ENCODE data around the gene ADPRH.
"Not testable (repeated sequence)": the region's sequence is repeated elsewhere in the genome, so short reads cannot be mapped to it uniquely, and the experiment has no call there.

Gene ADPRH

DNA sequence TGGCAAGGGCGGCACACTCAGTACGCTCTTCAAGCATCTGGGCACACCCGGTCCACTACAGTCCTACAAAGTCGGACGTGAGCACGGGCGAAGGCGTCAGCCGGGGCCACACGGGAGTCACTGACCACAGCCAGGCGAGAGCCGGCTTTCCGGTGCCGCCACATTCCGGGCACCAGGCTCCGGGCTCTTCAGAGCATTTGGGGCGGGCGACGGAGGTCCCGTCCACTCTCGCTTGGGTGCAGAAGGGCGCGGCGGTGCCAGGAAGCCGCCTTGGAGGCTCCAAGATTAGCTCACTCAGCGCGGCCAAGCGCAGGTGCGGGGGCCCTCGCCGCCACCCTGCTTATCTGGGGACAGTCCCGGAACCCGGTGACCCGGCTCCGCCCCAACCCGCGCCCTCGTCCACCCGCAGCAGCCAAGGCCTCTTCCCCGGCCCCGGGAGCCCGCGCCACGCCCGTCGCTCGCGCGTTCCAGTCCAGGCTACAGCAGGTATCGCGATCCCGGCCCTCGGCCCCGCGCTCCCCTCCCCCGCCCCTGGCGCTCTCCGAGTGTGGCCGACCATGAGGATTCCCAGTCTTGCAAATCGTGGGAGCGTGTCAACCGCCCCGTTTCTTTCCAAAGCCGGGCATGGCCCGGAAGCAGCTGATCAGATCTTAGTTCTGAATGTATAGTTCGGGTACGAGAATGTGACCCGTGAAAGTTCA is at the start of gene ADPRH:
ADPRH (plus strand) TSS at position 127 of the 701 bp plus-strand sequence. CDS start 2,678 bp downstream, outside the sequence.
- peak in 2 of 3 experiments; percentile 16 to 63 for DNase-seq (ENCODE audit: low read depth in 3 of 3)

DNA sequence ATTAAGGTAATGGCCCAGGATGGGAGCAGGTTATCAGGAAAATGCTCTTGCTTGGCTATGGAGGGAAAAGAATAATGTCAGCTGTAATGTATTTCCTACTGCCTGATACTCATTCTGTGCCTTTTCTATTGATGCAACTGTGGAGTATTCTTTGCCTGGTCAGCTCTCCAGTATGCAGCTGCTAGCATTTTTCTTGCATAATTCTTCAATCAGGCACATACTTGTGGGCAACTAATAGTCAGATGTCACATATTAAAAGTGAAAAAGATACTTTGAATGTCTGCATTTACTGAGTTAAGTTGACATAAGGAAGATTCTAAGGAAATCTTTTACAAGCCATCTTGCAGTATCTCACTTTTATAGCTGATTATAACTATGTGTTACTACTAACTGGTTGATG is 49.4 kb upstream of the ADPRH start:
- DNase-seq (ENCODE audit: low read depth in 3 of 3), result no peak

DNA sequence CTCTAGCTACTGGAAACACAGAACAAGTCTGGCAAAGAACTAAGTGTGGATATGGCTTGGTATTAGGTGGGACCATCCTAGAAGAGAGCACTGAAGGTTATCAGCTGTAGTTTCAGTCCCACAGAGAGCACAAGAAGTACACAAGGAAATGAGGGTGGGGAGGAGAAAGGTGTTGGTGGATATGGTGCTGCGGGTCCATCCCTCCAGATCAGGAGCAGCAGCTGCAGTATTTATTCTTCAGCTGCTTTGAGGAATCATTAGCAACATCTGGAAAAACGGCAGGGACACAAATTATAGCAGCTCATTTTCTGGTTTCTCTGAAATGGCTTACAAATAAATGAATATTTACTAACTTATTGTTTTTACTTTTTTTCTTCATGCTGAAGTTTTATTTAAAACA is 48.8 kb upstream of the ADPRH start:
- no peak for DNase-seq (ENCODE audit: low read depth in 3 of 3)

DNA sequence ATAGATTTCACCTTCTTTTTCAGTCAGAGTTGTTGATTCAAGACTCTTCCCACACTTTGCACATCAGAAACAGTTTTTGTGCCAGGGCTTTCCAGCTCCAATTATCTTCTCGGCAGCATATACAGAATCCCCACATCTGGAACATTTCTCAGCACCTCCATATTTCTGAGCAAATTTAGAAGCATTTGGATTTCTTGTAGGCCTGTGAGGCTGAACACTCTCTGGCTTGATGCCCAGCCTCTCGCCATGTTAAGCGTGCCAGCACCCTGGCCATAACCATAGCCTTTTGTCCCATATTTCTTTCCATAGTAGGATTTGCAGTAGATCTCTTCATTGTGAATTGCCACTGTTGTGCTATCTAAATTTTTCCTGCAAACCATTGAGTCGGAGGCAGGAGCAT is 48.1 kb upstream of the ADPRH start:
- DNase-seq (ENCODE audit: low read depth in 3 of 3), result no peak

DNA sequence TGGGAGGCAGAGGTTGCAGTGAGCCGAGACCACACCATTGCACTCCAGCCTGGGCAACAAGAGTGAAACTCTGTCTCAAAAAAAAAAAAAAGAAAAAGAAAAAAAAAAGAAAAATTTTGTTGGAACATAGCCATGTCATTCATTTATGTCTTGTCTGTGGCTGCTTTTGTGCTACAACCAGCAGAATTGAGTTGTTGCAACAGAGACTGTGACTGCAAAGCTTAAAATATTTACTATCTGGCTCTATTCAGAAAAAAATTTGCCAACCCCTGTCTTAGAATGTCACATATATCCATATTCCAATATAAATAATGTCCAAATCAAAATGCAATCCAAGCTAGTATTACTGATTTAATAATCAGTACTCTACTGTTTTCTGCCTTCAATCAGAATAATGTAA is 45.0 kb upstream of the ADPRH start:
- no peak for DNase-seq (ENCODE audit: low read depth in 3 of 3)

DNA sequence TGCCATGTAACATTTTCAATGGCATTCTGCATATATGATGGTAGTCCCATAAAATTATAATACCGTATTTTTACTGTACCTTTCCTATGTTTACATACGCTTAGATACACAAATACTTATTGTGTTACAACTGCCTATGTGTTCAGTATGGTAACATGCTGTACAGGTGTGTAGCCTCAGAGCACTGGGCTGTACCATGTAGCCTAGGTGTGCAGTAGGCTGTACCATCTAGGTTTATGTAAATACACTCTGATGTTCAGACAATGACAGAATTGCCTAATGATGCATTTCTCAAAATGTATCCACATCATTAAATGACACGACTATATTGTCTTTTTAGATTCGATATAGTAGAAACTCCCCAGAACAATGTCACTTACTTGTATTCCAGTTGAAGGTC is 42.5 kb upstream of the ADPRH start:
- DNase-seq (ENCODE audit: low read depth in 3 of 3), result no peak

DNA sequence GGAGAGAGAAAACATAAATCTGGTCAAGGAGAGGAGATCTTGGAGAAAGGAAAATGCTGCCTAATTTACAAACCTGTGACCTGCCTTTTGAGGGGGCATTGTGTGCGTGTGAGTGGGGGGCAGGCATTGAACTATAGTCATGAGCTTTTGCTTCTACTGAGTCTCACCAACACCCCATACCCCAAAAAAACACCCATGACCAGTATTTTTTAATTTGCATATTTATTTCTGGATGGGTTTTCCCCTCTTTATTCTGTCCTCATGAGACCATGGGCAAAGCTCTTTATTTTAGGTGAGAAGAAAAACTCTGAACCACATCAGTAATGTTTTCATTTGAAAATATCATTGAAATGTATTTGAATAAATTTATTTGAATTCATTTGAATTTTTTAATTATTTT is 40.5 kb upstream of the ADPRH start:
- no peak for DNase-seq (ENCODE audit: low read depth in 3 of 3)

DNA sequence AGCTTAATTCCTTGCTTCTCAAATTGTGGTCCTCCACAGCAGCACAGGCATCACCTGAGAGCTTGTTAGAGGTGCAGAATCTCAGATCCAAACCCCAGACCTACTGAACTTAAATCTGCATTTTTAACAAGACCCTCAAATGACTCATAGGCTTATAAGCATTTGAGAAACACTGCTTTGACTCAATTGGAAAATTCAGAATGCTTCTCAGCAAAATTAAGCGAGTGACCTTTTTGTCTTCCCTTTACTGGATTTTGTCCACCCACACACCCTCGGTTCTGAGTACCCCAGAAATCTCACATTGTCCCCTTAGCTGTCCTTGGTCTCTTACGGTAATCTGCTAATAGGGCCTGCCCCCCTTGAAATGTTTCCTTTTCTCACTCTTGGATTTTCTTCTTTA is 37.7 kb upstream of the ADPRH start:
- no peak for DNase-seq (ENCODE audit: low read depth in 3 of 3)

DNA sequence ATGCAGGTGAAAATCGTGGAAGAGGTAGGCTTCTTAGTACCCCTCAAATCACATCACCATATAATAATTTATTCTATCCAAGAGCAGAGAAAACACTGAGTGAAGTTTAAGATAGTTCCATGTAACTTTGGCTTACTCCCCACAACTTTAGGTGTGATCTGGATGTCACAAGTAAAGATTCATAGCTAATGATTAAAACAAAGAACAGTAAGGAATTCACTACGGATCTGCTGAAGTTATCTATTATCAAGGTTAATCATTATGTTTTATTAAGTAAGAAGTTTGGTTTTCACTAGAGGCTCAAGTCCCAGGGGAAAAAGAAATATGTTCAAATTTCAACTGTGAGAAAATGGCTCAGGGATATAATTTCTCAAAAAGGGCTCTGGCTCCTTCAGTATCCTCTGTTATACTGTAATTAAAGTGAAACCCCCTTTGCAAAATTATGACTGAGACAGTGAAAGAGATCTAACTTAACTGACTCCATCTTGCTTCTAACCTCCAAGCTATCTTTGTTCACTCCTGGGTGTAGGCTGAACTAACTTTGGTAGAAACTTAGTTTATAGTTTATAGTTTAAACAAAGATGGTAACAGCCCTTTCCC is 37.0 kb upstream of the ADPRH start:
- DNase-seq (ENCODE audit: low read depth in 3 of 3), result no peak

DNA sequence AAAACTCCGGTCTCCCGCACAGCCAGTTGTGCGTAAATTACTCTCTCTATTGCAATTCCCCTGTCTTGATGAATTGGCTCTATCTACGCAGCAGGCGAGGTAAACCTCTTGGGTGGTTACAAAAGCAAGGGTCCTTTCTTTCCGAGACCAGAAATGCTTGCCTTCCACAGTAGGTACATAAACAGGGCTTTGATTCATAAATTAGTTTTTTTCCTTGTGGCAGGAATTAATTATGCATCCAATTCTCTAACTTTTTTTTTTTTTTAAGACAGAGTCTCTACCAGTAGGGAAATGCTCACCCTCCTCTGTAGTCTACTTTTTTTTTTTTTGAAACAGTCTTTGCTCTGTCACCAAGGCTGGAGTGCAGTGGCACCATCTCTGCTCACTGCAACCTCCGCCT is 36.1 kb upstream of the ADPRH start:
- no peak for DNase-seq (ENCODE audit: low read depth in 3 of 3)

DNA sequence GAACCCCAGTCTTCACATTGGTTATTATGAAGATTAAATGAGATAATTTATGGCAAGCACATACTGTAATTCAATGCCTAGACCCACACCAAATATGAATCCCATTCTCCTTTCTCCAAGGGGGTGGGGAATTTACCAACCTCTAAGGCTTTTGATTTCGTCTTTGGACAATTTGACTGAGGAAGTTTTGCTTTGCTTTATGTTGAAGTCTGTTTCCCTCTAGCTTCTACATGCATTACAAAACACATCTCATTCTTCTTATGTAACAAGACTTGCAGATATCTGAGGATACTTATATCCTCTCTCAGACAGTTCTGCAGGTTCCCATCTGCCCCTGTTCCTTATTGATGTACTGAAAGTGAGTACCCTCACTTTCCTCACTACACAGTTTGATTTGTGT is 32.1 kb upstream of the ADPRH start:
- no peak for DNase-seq (ENCODE audit: low read depth in 3 of 3)

DNA sequence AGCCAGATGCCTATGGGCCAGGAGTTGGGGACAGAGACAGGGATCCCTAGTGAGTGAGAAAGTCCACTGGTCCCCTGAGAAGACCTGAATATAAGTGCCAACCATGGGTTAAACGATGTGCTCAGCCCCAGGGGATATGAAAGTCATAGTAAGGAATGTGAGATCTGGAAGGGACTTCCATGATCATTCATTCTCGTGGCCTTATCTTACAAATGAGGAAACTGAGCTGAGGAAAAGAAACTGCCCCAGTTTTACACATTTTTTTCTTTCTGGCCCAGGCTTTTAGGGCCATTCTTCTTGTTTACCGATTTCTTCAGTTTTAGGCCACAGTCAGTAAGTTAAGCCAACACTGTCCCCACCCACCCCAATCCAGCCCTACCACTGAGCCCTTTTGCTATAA is 31.0 kb upstream of the ADPRH start:
- DNase-seq (ENCODE audit: low read depth in 3 of 3), result no peak

DNA sequence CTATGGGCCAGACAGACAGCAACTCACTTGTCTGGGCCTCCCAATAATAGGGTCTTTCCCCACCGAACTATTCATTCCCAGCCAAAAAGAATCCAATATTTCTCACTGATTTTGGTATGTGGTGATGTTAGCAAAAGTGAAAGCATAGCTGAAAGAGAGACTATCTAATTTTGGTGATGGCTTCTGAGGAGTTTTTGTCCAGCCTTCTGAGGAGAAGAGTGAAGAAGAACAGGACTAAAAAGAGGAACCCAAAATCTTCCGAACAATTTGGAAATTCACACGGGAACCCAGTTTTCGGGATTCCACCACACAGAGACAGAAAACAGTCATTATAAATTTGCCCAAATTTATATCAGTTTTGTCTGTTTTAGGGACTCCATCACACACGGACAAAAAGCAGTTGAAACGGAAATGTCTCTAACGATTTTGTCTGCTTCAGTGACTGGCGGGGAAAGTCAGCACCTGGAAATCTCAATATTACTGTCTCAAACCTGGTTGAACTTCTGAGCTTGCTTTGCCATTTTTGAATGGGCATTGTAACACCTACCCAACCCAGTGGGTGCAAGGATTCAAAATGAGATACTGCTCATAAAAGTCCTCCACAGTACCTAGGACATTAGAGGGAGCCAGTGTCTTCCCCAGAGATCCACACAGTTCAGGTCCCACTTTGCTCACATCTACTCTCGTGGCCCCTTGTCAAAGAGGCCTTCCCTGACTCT is 28.9 kb upstream of the ADPRH start:
- DNase-seq (ENCODE audit: low read depth in 3 of 3), result no peak

DNA sequence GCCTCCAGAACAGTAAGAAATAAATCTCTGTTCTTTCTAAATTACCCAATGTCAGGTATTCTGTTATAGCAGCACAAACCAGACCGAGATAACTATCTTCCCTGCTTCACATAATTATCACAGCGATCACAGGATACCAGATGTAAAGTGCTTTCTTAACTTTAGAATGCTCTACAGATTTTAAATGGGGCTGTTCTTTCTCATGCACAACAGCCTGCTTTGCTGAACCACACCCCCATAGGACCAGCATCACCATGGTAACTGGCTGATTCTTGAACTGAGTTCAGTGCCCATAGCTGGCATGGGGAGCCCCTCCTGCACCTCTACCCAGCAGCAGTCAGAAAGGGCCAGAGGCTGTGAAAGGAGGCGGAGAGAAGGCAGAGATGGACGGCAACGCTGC is 27.7 kb upstream of the ADPRH start:
- no peak for DNase-seq (ENCODE audit: low read depth in 3 of 3)

DNA sequence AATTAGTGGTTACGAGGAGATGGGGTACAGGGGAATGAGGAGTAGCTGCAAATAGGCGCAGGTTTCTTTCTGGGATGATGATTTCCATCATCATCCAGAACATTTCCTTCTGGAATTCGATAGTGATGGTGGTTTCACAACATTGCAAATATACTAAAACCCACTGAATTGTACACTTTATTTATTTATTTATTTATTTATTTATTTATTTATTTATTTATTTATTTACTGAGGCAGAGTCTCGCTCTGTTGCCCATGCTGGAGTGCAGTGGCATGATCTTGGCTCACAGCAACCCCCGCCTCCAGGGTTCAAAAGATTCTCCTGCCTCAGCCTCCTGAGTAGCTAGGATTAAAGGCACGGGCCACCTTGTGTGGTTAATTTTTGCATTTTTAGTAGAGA is 26.4 kb upstream of the ADPRH start:
- DNase-seq (ENCODE audit: low read depth in 3 of 3), result not testable (repeated sequence)

DNA sequence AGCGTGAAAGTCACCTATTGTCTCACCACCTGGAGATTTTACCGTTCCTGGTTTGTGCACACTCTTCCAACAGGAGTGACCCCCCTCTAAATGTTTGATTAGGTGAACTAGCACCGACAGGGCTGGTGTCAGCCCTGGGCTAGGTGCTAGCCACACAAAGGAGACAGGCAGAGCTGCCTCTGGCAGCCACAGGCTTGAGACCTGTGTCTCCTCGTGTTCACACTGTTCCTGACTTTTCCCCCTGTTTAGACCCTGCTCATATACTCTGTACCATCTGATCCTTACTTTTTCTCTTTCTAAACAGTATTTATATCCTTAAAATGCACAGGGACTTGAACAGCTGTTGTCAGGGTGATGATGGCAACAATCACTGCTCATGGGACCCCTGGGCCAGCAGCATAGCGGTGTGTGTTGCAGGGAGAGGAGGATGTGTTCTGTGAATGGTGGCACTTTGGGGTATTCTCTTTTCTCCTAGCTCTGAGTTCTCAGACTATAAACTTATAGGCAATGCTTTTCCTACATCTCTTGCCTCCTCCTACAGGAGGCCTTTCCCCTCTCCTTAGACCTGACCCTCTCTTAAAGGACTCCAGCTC is 25.4 kb upstream of the ADPRH start:
- DNase-seq (ENCODE audit: low read depth in 3 of 3), result no peak

DNA sequence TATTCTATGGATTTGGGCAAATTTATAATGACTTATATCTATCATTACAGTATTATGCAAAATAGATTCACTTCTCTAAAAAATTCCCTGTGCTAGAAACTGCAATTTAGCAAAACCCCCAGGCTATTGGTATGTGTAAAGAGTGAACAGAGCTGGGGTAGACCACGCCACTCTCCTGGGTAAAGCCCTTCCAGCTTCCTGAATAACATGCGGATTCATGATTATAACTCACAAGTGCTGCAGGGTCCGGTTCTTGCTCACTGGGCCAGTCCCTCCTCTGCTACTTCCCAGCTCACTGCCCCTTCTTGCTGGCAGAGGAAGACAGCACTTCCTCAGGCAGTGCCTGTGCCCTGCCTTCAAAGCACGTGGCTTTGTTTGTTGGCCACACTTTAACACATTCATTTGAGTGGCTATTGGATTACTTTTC is 24.0 kb upstream of the ADPRH start:
- DNase-seq (ENCODE audit: low read depth in 3 of 3), result no peak

DNA sequence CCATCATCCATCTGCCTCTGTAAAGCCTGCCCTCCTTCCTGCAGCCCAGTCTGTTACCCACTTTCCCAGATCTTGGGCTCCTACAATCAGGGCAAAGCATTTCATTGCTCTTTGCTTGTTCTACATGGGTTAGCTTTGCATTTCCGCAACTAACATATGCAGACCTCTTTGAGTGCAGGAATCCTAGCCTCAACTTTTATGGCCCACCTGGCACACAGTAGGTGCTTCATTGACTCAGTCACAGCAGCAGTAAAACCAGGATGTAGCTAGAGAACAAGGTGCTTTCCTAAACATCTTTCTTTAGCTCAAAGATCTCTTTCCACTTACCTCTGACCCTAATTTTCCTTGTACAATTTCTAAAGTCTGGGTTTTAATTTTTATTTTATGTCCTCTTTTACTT is 23.4 kb upstream of the ADPRH start:
- no peak for DNase-seq (ENCODE audit: low read depth in 3 of 3)

DNA sequence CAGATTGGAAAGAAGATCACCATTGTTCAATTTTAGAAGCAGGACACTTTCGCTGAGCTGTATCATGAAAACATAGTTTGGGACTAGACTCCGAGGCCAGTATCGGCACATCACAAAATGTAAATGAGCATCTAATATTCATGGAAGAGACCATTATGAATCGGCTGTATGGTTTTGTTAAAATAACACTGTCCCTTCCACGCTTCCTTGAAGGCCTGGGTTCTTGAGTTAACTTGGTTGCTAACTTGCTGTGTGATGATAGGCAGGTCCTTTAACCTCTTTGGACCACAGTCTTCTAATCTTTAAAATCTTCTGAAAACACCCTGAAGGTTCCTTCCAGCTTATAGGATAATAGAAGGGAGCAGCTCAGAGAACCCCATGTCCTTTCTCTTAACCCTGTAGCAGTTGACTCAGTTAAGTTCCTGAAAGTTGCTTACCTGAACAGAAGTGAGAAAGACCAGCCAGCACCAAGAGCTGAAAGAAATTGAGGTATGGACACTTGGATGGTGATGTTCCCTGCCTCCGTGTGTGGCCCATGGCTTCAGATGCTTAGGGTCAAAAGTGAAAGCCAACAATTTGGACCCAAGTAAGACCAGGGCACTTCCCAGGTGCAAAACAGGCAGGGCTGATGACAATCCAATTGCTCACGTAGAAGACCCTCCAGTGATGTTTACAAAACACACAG is 22.0 kb upstream of the ADPRH start:
- no peak for DNase-seq (ENCODE audit: low read depth in 3 of 3)

DNA sequence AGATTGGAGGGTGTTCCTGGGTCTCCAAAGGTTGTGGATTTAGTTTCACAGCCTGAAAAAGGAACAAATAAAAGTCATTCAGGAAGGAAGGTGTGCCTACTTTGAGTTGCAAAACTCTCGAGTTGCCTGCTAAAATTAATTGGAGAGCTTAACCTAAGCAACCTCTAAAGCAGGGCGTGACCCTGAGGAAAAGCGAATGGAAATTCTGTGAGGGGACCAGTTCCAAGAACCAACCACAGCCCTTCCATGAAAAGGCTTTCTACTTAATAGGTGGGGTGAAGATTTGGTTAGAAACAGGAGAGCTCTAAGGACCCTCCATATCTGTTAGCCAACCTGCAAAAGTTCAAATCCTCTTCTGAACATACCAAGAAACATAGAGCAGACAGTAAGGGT is 21.4 kb upstream of the ADPRH start:
- DNase-seq (ENCODE audit: low read depth in 3 of 3), result no peak

DNA sequence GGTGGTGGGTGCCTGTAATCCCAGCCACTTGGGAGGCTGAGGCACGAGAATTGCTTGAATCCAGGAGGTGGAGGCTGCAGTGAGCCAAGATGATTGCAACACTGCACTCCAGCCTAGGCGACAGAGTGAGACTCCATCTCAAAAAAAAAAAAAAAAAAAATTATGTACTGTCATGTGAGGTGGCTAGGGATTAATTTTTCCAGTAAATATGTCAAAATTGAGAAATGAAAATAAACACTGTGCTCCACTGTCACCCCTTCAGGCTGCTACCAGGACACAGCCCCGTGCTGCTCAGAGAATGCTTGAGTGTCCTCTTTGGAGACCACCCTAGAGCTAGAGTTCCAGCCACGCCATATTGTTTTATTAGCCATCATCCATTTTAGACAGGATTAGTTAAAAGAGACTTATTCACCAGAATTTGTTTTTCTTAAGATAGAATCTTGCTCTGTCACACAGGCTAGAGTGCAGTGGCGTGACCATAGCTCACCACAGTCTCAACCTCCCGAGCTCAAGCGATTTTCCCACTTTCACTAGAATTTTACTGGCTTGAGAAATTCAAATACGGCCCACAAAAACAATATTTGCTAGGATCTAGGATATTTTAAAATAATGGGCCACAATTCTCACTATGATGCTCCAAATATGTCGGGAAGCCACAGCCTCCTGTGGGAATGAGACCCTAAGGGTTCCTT is 20.5 kb upstream of the ADPRH start:
- DNase-seq (ENCODE audit: low read depth in 3 of 3), result no peak

Measured in stimulated activated CD4-positive, alpha-beta T cell treated with anti-CD3 and anti-CD28 coated beads, TNF-alpha, amount 100 ng/mL, for 24 hours (primary cell).